Erythroblast (primary cell): ENCODE data around the gene SUSD3.

Experiments
- GATA1 ChIP-seq: IDR thresholded peaks from 2 replicates; pipeline ENCODE4 v1.6.1; 2011; ENCODE audit warnings: low read depth, mild to moderate bottlenecking, control low read depth, low read length, moderate library complexity
- POLR2A ChIP-seq: IDR thresholded peaks from 2 replicates; pipeline ENCODE4 v1.6.1; 2011; ENCODE audit warnings: mild to moderate bottlenecking, low read length

GRCh38 chr9:93089481-93089991 is 31.0 kb downstream of the SUSD3 start:
- no peak for TF ChIP-seq POLR2A
- no peak for TF ChIP-seq GATA1
